T47D (cell line): ENCODE measurements around the gene COX20.
"Not testable (repeated sequence)": the region's sequence is repeated elsewhere in the genome, so short reads cannot be mapped to it uniquely, and the experiment has no call there.

Experiments
- DNase-seq, 2 experiments: peaks; one replicate each; pipeline versions ENCODE4 v3.0.0 to v3.0.0-alpha.2; 2011 to 2012; ENCODE audit warnings: low read depth in 1 of 2, low spot score in 1 of 2
- JUND ChIP-seq: IDR thresholded peaks from 2 replicates; pipeline ENCODE4 v1.6.1; 2012; ENCODE audit warnings: low read depth
- in situ Hi-C: cut with HindIII; loops from 2 replicates; pipeline ENCODE4 v1.10.0; 2016; ENCODE audit warnings: low sequenced_read_pairs, low pct_unique_long_range_greater_than_20kb

COX20 gene, protein sequence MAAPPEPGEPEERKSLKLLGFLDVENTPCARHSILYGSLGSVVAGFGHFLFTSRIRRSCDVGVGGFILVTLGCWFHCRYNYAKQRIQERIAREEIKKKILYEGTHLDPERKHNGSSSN

DNA sequence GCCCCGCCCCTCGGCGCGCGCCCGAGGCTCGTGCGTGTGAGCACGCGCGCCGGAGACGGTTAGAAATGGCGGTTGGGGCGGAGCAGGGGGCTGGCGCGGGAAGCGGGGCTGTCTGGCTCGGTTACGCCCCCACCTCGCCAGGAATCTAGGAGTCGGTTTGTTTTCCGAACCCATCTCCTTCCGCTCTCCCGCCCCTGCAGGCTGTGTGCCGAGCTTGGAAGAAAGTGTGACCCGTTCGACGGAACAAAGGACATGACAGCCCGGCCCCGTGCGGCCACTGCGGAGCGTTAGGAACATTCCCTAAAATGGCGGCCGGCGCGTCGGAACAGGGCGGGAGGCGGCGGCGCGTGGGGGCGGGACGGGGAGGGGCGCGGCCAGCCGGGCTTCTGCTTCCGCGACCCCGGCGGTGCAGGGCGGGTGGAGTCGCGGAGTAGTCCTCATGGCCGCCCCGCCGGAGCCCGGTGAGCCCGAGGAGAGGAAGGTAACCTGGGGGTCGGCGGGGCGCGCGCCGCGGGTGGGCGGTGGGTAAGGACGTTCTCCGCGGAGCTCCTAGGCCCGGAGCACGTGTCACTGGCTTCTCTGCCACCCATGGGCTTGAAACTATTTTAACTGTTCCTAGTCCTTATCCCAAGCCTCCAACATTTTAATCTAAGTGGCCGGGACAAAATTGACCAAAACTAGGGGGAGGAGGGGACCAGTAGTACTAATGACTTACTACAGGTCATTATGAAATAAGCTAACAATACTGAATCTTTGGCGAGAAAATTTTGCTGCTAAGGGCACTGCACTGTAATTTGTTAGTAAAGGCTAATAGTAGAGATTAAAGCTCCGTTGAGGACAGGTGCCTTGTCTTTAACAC lies at the start of gene COX20:
COX20 (plus strand) TSS at position 383 of the 859 bp plus-strand sequence; CDS start at position 440, 57 bp downstream.
- peak; percentile 75 to 93 for DNase-seq
- TF ChIP-seq JUND, result no peak
- in situ Hi-C loops, result no loop called here

GRCh38 chr1:244788493-244789275 lies 46.8 kb upstream of the COX20 start:
- no peak for DNase-seq
- in situ Hi-C loops, result no loop called here
- TF ChIP-seq JUND, result no peak

GRCh38 chr1:244789276-244789580 lies 46.2 kb upstream of the COX20 start:
- in situ Hi-C loops, result no loop called here
- TF ChIP-seq JUND, result no peak
- no peak for DNase-seq

- no peak for TF ChIP-seq JUND
- no peak for DNase-seq
- in situ Hi-C loops, result no loop called here
Observed at GRCh38 chr1:244789731-244790130, 45.7 kb upstream of the COX20 start.

GRCh38 chr1:244791061-244791460 lies 44.4 kb upstream of the COX20 start:
- TF ChIP-seq JUND, result no peak
- no peak for DNase-seq
- in situ Hi-C loops, result no loop called here

DNA sequence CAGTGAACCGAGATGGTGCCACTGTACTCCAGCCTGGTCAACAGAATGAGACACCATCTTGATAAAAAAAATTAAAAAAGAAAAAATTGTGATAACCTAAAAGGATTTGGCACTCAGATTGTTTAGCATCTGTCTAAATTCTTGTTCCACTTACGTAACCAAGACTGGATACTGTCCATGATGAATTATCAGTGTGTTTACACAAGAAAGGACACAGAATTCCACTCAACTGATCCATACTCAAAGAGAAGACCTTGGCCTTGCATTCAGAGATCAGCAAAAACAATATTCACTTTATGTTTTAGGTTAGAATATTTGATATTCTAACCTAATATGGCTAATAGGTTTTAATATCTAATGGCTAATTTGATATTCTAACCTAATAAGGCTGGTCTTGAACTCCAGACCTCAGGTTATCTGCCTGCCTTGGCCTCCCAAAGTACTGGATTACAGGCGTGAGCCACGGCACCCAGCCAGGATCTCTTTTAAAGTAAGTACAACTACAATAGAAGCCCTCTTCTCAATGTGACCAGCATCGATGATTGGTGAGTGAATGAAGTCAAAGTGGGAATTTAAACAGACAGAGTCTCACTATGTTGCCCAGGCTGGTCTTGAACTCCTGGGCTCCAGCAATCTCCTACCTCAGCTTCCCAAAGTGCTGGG lies 43.1 kb upstream of the COX20 start:
- no peak for DNase-seq
- no peak for TF ChIP-seq JUND
- in situ Hi-C loops, result no loop called here

DNA sequence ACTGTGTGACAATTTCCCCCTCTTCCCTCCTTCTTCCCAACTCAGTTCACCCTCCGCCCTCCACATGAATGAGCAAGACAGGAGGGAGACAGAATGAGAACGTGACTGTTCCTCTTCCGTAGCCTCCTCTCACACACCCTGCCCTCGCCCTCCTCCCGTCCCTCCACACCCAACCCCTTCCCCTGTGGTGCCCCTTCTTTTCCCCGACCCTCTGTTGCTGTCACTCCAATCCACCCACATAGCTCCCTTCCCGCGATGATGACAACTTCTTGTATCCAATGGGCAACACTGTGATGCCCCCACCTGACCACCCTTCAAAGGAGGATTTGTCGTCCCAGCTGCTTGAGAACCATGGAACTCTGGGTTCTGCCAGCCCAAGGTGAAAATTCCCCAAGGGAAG lies 41.4 kb upstream of the COX20 start:
- in situ Hi-C loops, result no loop called here
- no peak for TF ChIP-seq JUND
- DNase-seq, result no peak

DNA sequence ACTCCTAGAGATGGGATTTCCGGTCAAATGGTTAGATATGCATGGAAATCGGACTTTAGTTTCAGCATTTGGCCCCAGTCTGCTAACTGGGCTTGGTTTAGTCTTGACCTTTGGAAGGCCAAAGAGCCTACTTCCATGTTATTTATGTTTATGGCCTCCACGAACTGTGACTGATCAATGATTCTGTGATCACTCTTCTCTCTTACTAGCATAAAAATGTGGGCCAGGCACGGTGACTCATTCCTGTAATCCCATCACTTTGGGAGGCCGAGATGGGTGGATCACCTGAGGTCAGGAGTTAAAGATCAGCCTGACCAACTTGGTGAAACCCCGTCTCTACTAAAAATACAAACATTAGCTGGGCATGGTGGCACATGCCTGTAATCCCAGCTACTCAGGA lies 40.9 kb upstream of the COX20 start:
- DNase-seq, in situ Hi-C loops: not testable (repeated sequence)

GRCh38 chr1:244796719-244797406 lies 38.6 kb upstream of the COX20 start:
- in situ Hi-C loops, result no loop called here
- TF ChIP-seq JUND, result no peak
- peak; percentile 56 to 73 for DNase-seq

DNA sequence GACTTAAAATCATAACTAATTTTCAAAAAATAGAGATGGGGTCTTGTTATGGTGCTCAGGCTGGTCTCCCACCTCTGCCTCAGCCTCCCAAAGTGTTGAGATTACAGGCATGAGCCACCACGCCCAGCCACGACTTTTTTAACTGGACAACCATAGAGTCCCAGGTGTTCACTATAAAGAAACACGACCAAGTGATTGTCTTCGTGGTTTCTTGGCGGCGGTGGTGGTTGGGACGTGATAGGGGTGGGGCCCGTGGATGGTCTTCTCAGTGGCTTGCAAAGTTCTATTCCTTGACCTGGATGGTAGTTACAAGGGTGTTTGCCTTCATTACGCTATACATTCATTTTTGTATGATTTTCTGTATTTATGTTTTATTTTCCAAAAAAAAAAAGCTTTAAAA lies 34.6 kb upstream of the COX20 start:
- in situ Hi-C loops, result no loop called here
- no peak for DNase-seq
- no peak for TF ChIP-seq JUND

DNA sequence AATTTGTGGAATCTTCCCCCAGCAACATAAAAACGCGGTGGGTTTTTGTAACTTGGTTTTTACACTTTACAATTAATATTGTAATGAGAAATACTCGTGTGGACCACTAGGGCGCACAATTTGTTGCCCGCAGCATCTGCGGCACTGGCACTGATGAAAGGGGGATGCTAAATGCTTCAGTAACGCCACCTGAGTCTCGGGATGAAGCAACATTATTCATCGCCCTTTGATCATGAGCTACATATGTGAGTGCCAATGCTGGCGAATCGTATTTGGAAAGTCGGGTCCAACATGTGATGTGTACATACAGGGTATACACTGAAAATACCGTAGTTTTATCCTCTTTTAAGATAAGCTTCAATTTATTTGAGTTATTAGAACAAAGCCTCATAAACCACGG lies 34.2 kb upstream of the COX20 start:
- no peak for TF ChIP-seq JUND
- DNase-seq, result peak; percentile 24 to 52
- in situ Hi-C loops, result no loop called here

- DNase-seq, result no peak
- in situ Hi-C loops, result no loop called here
- no peak for TF ChIP-seq JUND
Observed at GRCh38 chr1:244802041-244802440, 33.4 kb upstream of the COX20 start.
